ENCODE results near the gene PCED1A. TPM values are rescaled to one million over a fixed set of nuclear protein-coding genes. Genes with fewer than 3 reads are reported as not detected.
A peak's percentile ranks its signal among the peaks of the same experiment; 100 is the strongest.

Gene PCED1A
- total and polyA plus RNA-seq, 2 of the 13 experiments (the other 11 are each of a cell fraction or from before 2014, with no cell fraction given), result 40.1 to 84.2 TPM

DNA sequence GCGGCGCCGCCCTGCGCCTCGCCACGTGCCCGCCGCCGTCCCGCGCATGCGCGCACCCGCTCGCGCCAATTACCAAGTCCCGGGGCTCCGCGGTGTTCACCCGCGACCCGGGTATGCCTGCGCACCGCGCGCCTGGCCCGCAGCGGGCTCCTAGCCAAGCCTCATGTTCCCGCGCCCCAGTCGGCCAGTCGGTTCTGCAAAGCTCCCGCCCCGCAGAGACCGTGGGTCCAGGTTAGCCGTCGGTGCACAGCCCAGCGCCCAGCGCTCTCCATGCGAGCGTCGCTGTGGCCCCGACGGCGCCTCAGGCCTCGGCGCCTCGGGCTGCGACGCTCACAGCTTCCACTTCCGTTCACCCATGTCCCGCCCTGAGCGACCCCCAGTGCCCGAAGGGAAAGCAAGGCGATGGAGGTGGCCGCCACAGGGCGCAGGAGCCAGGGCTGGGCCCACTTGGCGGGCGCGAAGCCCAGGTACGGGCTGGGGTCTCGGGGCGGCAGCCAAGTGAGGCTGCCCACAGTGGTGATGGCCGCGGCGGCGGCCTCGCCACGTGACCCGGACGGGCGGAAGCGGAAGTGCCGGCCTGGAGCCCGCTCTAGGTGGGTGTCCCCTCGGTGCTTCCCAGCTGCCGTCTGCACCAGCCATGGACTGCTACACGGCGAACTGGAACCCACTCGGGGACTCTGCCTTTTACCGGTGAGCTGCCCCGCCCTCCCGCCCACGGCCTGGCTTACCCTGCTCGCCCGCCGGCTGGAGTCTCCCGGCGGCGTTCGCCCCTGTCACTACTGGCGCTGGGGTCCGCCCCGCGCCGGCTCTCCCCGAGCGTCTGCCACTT is at the start of gene PCED1A, which contains the start of gene VPS16 (continued):
- TF ChIP-seq, protein P1, sequence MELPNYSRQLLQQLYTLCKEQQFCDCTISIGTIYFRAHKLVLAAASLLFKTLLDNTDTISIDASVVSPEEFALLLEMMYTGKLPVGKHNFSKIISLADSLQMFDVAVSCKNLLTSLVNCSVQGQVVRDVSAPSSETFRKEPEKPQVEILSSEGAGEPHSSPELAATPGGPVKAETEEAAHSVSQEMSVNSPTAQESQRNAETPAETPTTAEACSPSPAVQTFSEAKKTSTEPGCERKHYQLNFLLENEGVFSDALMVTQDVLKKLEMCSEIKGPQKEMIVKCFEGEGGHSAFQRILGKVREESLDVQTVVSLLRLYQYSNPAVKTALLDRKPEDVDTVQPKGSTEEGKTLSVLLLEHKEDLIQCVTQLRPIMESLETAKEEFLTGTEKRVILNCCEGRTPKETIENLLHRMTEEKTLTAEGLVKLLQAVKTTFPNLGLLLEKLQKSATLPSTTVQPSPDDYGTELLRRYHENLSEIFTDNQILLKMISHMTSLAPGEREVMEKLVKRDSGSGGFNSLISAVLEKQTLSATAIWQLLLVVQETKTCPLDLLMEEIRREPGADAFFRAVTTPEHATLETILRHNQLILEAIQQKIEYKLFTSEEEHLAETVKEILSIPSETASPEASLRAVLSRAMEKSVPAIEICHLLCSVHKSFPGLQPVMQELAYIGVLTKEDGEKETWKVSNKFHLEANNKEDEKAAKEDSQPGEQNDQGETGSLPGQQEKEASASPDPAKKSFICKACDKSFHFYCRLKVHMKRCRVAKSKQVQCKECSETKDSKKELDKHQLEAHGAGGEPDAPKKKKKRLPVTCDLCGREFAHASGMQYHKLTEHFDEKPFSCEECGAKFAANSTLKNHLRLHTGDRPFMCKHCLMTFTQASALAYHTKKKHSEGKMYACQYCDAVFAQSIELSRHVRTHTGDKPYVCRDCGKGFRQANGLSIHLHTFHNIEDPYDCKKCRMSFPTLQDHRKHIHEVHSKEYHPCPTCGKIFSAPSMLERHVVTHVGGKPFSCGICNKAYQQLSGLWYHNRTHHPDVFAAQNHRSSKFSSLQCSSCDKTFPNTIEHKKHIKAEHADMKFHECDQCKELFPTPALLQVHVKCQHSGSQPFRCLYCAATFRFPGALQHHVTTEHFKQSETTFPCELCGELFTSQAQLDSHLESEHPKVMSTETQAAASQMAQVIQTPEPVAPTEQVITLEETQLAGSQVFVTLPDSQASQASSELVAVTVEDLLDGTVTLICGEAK (IDR thresholded peaks at IDR 0.05), result peak; percentile 88
- TF ChIP-seq, protein P1 (CRISPR knock-in tag; IDR thresholded peaks at IDR 0.05), result peak; percentile 92
- TF ChIP-seq ZNF660 (CRISPR knock-in tag; IDR thresholded peaks at IDR 0.05; ENCODE audit: borderline replicate concordance, low read depth) (no peak), PCBP2 (optimal IDR thresholded peaks at IDR 0.05; ENCODE audit: low read depth, low read length, poor library complexity, severe bottlenecking) (no peak), ZNF558 (CRISPR knock-in tag; IDR thresholded peaks at IDR 0.05; ENCODE audit: borderline replicate concordance) (peak; percentile 86; the same call in 1 of the 2 replicates), ZNF7 (CRISPR knock-in tag; IDR thresholded peaks at IDR 0.05) (no peak; the same call in 1 of the 2 replicates), ZNF468 (CRISPR knock-in tag; IDR thresholded peaks at IDR 0.05) (peak; percentile 81; the same call in 1 of the 2 replicates), ZNF891 (CRISPR knock-in tag; IDR thresholded peaks at IDR 0.05) (peak; percentile 98), KLF15 (CRISPR knock-in tag; IDR thresholded peaks at IDR 0.05; ENCODE audit: borderline replicate concordance) (peak; percentile 95), ZNF326 (CRISPR knock-in tag; IDR thresholded peaks at IDR 0.05; ENCODE audit: borderline replicate concordance) (no peak), KDM5A (IDR thresholded peaks at IDR 0.05; ENCODE audit: borderline replicate concordance, low read length) (no peak), ZNF567 (CRISPR knock-in tag; IDR thresholded peaks at IDR 0.05; ENCODE audit: borderline replicate concordance) (peak; percentile 97; the same call in 1 of the 2 replicates), NPAS2 (CRISPR knock-in tag; IDR thresholded peaks at IDR 0.05; ENCODE audit: borderline replicate concordance) (no peak)
- TF ChIP-seq, protein P2, sequence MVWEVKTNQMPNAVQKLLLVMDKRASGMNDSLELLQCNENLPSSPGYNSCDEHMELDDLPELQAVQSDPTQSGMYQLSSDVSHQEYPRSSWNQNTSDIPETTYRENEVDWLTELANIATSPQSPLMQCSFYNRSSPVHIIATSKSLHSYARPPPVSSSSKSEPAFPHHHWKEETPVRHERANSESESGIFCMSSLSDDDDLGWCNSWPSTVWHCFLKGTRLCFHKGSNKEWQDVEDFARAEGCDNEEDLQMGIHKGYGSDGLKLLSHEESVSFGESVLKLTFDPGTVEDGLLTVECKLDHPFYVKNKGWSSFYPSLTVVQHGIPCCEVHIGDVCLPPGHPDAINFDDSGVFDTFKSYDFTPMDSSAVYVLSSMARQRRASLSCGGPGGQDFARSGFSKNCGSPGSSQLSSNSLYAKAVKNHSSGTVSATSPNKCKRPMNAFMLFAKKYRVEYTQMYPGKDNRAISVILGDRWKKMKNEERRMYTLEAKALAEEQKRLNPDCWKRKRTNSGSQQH (CRISPR knock-in tag; IDR thresholded peaks at IDR 0.05; ENCODE audit: low read depth), result peak; percentile 76; the same call in 1 of the 2 replicates
- TF ChIP-seq, protein P3, sequence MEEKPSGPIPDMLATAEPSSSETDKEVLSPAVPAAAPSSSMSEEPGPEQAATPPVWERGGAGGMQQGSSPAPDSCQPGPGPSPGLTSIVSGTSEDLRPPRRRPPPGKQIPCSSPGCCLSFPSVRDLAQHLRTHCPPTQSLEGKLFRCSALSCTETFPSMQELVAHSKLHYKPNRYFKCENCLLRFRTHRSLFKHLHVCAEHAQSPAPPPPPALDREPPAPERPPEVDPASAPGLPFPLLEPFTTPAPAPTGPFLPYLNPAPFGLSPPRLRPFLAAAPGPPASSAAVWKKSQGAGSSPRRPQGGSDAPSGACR (CRISPR knock-in tag; IDR thresholded peaks at IDR 0.05), result peak; percentile 98
- TF ChIP-seq, protein P4, sequence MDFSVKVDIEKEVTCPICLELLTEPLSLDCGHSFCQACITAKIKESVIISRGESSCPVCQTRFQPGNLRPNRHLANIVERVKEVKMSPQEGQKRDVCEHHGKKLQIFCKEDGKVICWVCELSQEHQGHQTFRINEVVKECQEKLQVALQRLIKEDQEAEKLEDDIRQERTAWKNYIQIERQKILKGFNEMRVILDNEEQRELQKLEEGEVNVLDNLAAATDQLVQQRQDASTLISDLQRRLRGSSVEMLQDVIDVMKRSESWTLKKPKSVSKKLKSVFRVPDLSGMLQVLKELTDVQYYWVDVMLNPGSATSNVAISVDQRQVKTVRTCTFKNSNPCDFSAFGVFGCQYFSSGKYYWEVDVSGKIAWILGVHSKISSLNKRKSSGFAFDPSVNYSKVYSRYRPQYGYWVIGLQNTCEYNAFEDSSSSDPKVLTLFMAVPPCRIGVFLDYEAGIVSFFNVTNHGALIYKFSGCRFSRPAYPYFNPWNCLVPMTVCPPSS (IDR thresholded peaks at IDR 0.05), result no peak

All from HepG2 (cell line).